OCI-LY7 (cell line): ENCODE measurements around the gene PSMD5. TPM values are rescaled to one million over a fixed set of nuclear protein-coding genes. Genes with fewer than 3 reads are reported as not detected.
A peak's percentile ranks its signal among the peaks of the same experiment; 100 is the strongest.

ENCODE experiments used
- BruUV-seq: library from RNA; stranded (reverse); fragments of 400-500 nt; replicated peaks from 2 replicates; lab custom pipeline; 2021; lab: Mats Ljungman, UMichigan
- CTCF ChIA-PET: fragments of 300-600 bp; sonication (Branson Sonifier 250); formaldehyde crosslinking; loops from one replicate; lab custom pipeline; 2022; ENCODE audit warnings: antibody characterized with exemption; ENCODE audit not compliant: unreplicated experiment; lab: Charles Lee
- POLR2A ChIA-PET: fragments of 300-600 bp; sonication (Branson Sonifier 250); formaldehyde crosslinking; loops from one replicate; lab custom pipeline; 2022; ENCODE audit warnings: antibody characterized with exemption; lab: Charles Lee
- DNase-seq: peaks from one replicate; pipeline ENCODE4 v3.0.0-alpha.2; 2015; ENCODE audit warnings: low spot score
- H2AFZ ChIP-seq: fragments of 200-600 bp; sonication (generic), shearing (Covaris generic); 2 replicates; pipeline ENCODE4 v1.6.1; 2014; ENCODE audit warnings: mild to moderate bottlenecking, antibody characterized with exemption, low read length, moderate library complexity
- H3K27ac ChIP-seq: fragments of 200-600 bp; sonication (generic); 2 replicates; pipeline ENCODE4 v1.5.1; 2014; ENCODE audit warnings: mixed run types, low read depth, mild to moderate bottlenecking, moderate library complexity, low read length, inconsistent platforms; ENCODE audit not compliant: poor library complexity, severe bottlenecking
- H3K36me3 ChIP-seq: fragments of 200-600 bp; sonication (generic); 2 replicates; pipeline ENCODE4 v1.6.1; 2014; ENCODE audit warnings: mild to moderate bottlenecking, antibody characterized with exemption, low read length, moderate library complexity, mixed read lengths; ENCODE audit not compliant: insufficient read depth
- H3K4me1 ChIP-seq: fragments of 200-600 bp; sonication (generic); 2 replicates; pipeline ENCODE4 v1.5.1; 2014; ENCODE audit warnings: mild to moderate bottlenecking, low read length; ENCODE audit not compliant: insufficient read depth, poor library complexity, severe bottlenecking
- H3K4me2 ChIP-seq: fragments of 200-600 bp; sonication (generic); 2 replicates; pipeline ENCODE4 v1.6.1; 2014; ENCODE audit warnings: mild to moderate bottlenecking, low read length
- H3K4me3 ChIP-seq: fragments of 200-600 bp; sonication (generic); 2 replicates; pipeline ENCODE4 v1.5.1; 2014; ENCODE audit warnings: mild to moderate bottlenecking, low read depth, low read length; ENCODE audit not compliant: poor library complexity, severe bottlenecking
- H3K79me2 ChIP-seq: fragments of 200-600 bp; sonication (generic); 2 replicates; pipeline ENCODE4 v1.6.1; 2016; ENCODE audit warnings: low read depth, mild to moderate bottlenecking, low read length, moderate library complexity, mixed read lengths; ENCODE audit not compliant: insufficient read depth
- H3K9me2 ChIP-seq: fragments of 200-600 bp; sonication (generic); 2 replicates; pipeline ENCODE4 v1.6.1; 2016; ENCODE audit warnings: mild to moderate bottlenecking, low read length, mixed read lengths; ENCODE audit not compliant: insufficient read depth
- H3K9me3 ChIP-seq: fragments of 200-600 bp; sonication (generic); 2 replicates; pipeline ENCODE4 v1.6.1; 2014; ENCODE audit warnings: mild to moderate bottlenecking, mixed run types, low read length, mixed read lengths
- H4K20me1 ChIP-seq: fragments of 200-600 bp; sonication (generic); 2 replicates; pipeline ENCODE4 v1.6.1; 2014; ENCODE audit warnings: mild to moderate bottlenecking, antibody characterized with exemption, low read length, moderate library complexity, mixed read lengths; ENCODE audit not compliant: insufficient read depth
- EZH2phosphoT487 ChIP-seq: fragments of 200-600 bp; sonication (generic); IDR thresholded peaks from 2 replicates; pipeline ENCODE4 v1.6.1; 2018; ENCODE audit warnings: low read depth, borderline replicate concordance, mild to moderate bottlenecking, mixed run types, antibody characterized with exemption, low read length, moderate library complexity, mixed read lengths
- intact Hi-C: fragments of 100-400 bp; cut with micrococcal nuclease; formaldehyde crosslinking; loops from one replicate; pipeline ENCODE4 v1.10.0; 2022; ENCODE audit not compliant: unreplicated experiment
- total RNA-seq, 2 experiments: library from RNA; depleted of rRNA in 1 of 2; stranded (reverse); fragments of >200 nt in 1 of 2; shearing (Covaris generic) in 1 of 2; gene quantifications; 2 replicates each; pipeline ENCODE4 v1.2.3, GENCODE V29; 2014 to 2022
- TF ChIP-seq, protein P1 (sequence below): fragments of 200-600 bp; sonication (generic); conservative IDR thresholded peaks from 2 replicates; pipeline ENCODE4 v1.5.1; 2014; ENCODE audit warnings: mild to moderate bottlenecking, antibody characterized with exemption, low read length, moderate library complexity, mixed read lengths

PSMD5 gene
- total RNA-seq, 2 experiments from 2014 or later, result 12.0 to 33.3 TPM

DNA sequence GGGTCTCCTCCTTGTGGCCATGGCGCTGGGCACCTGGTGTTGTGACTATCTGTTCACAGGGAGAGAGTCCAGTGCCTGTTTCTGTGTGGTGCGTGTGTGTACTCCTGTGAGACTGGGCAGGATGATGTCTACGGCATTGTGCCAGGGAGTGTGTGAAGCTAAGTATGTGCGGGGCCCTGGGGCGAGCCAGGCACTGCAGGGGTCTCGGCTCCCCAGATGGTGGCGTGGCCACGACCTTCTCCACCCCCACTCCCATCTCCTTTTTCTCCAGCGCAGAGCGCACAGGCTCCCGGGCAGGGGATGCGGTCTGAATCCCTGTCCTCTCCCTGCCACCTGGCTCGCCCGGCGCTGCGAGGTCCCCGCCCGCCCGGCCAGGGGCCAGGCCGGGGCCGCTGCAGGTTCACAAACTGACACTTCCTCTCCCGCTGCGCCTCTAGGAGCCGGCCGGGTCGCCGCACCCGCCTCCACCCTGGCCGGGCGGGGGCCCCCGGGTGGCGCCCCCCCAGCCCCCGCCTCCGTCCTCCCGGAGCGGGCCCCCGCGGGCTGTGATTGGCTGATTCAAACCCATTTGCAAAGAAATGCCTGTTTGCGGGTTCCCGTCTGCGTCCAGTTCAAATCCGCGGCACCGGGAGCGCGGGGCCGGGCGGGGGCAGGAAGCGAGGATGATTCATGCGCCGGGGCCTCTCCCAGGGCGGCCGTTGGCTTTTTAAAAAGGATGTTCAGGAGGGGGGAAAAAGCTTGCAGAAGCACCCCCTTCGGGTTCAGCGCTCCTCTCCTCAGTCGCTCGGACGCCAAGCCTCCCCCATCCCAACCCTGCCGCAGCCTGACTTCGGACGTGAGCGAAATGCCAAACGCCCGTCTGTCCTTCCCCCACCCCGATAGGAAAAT is 33.5 kb upstream of the PSMD5 start:
- H3K27ac ChIP-seq, result peak overlapping the region; percentile 96
- no peaks in the 10 kb centered on the region for H3K9me3 ChIP-seq
- peak overlapping the region; percentile 93 for H3K4me3 ChIP-seq
- TF ChIP-seq, protein P1, sequence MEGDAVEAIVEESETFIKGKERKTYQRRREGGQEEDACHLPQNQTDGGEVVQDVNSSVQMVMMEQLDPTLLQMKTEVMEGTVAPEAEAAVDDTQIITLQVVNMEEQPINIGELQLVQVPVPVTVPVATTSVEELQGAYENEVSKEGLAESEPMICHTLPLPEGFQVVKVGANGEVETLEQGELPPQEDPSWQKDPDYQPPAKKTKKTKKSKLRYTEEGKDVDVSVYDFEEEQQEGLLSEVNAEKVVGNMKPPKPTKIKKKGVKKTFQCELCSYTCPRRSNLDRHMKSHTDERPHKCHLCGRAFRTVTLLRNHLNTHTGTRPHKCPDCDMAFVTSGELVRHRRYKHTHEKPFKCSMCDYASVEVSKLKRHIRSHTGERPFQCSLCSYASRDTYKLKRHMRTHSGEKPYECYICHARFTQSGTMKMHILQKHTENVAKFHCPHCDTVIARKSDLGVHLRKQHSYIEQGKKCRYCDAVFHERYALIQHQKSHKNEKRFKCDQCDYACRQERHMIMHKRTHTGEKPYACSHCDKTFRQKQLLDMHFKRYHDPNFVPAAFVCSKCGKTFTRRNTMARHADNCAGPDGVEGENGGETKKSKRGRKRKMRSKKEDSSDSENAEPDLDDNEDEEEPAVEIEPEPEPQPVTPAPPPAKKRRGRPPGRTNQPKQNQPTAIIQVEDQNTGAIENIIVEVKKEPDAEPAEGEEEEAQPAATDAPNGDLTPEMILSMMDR, result peak; percentile 58
- no peak for TF ChIP-seq EZH2phosphoT487
- ChIA-PET POLR2A (interaction anchor here (0.8 to 2.6 kb wide), 3 partner anchors 19 to 53 kb away, joined by 4 to 5 read pairs (median 5); no protein-coding TSS in a partner anchor), CTCF (no interaction called here)
- no peaks in the 10 kb centered on the region for H3K9me2 ChIP-seq
- H3K79me2 ChIP-seq, result peaks cover 32% of the 10 kb centered on the region; the same call in 1 of the 2 replicates
- H3K4me1 ChIP-seq, result peaks cover 70% of the 10 kb centered on the region
- no peak overlapping the region for H2AFZ ChIP-seq
- no TSS peak for BruUV-seq
- H4K20me1 ChIP-seq, result no peaks in the 10 kb centered on the region
- DNase-seq, result peak; percentile 95
- peak overlapping the region; percentile 96 for H3K4me2 ChIP-seq
- H3K36me3 ChIP-seq, result peaks cover 54% of the 10 kb centered on the region
- intact Hi-C loops, result loop anchor here (1.0 to 5.0 kb wide), 5 partner anchors 16 to 326 kb away; partner anchors contain the start of gene RAB14

- Histone ChIP-seq H3K27ac (peak overlapping the region; percentile 96), H3K36me3 (peaks cover 60% of the 10 kb centered on the region), H3K4me1 (peaks cover 64% of the 10 kb centered on the region), H3K4me2 (peak overlapping the region; percentile 96), H3K9me2 (no peaks in the 10 kb centered on the region), H3K9me3 (no peaks in the 10 kb centered on the region), H3K79me2 (peaks cover 32% of the 10 kb centered on the region; the same call in 1 of the 2 replicates), H3K4me3 (peak overlapping the region; percentile 93), H2AFZ (no peak overlapping the region), H4K20me1 (no peaks in the 10 kb centered on the region)
- CTCF ChIA-PET, result interaction anchor here (0.6 kb wide), 1 partner anchor 500 kb away, joined by 3 read pairs; no protein-coding TSS in a partner anchor
- intact Hi-C loops, result loop anchor here (5.0 kb wide), 2 partner anchors 107 to 327 kb away; partner anchors contain the start of gene RAB14
- peak; percentile 31 for DNase-seq
- no peak for TF ChIP-seq EZH2phosphoT487
- TF ChIP-seq, protein P1, result no peak
- BruUV-seq, result no TSS peak
- POLR2A ChIA-PET, result interaction anchor here (0.8 to 2.6 kb wide), 3 partner anchors 20 to 54 kb away, joined by 4 to 5 read pairs (median 5); no protein-coding TSS in a partner anchor
Observed at GRCh38 chr9:120875643-120875953, 32.9 kb upstream of the PSMD5 start.
